Epithelial cell of esophagus (primary cell): Measurements from ENCODE around the gene CALD1.

Experiments used
- DNase-seq: peaks from one replicate; pipeline ENCODE4 v3.0.0; 2010; ENCODE audit warnings: low read depth
- H3K4me3 ChIP-seq: 2 replicates; pipeline ENCODE4 v1.5.1; 2011; ENCODE audit warnings: mild to moderate bottlenecking, low read length, control low read depth
- CTCF ChIP-seq: IDR thresholded peaks from 2 replicates; pipeline ENCODE4 v1.5.1; 2011; ENCODE audit warnings: low read depth, mild to moderate bottlenecking, low read length, control low read depth, inconsistent platforms; ENCODE audit not compliant: insufficient read depth; ENCODE audit errors: missing control alignments

CALD1 gene

DNA sequence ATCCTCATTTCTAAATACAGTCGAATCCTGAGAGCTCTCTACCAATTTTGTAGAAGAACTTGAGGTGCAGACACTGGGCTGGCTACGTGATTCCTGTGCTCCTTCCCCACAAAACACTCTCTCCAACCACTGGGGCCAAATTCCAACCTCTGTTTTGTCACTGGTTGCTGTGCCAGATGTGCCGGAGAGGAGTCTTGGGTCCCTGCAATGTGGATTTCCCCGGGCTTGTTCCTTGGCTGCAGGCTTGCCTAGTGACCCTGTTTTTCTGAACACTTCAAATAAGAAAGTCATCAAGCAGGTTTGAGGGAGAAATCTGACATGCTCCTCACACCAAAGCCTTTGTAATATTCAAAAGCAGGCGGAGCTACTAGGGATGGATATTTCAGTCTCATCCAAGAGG lies 162.5 kb downstream of the CALD1 start:
- TF ChIP-seq CTCF = no peak

DNA sequence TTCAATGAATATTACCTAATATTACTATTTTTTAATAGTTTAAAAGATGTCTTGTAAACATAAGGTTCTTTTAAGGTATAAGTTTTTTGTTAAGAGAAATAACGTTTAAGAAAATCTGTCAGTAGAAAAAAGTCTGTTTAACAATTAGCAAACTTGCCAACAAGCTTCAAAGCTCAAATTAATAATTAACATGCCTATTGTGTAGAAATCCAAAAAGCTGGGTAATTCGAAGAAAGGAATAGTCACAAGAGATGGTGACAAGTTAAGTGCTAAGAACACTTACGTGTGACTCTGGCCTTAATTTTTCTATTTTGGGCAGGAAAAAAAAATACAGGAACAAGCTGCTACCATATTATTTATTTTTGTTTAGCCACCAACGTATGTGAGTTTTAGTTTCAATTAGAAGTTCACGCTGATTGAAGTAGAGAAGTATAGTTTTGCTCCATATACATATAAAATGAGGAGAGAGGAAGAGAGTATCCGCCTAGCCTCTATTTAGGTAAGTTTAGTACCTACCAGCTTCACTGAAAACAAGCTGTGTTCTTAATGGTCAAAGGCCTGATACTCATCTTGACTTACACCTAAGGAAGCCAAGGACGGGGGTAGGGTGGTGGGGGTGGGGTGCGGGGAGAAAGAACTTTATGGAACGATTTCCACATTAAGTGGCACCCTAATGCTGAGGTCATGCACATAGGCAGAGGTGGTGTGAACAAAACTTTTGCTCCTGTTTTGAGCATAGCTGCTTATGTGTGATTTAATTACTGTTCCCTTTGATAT lies 163.4 kb downstream of the CALD1 start:
- no peak overlapping the region for H3K4me3 ChIP-seq
- no peak for TF ChIP-seq CTCF
- no peak for DNase-seq

More for the DNA sequence above, 162.5 kb downstream of the CALD1 start:
- no peak for DNase-seq
- no peak overlapping the region for H3K4me3 ChIP-seq

- no peak overlapping the region for H3K4me3 ChIP-seq
- peak; percentile 39 for DNase-seq
- TF ChIP-seq CTCF = peak; percentile 50
These were observed 164.5 kb downstream of the CALD1 start for GRCh38 chr7:134943785-134944400.

DNA sequence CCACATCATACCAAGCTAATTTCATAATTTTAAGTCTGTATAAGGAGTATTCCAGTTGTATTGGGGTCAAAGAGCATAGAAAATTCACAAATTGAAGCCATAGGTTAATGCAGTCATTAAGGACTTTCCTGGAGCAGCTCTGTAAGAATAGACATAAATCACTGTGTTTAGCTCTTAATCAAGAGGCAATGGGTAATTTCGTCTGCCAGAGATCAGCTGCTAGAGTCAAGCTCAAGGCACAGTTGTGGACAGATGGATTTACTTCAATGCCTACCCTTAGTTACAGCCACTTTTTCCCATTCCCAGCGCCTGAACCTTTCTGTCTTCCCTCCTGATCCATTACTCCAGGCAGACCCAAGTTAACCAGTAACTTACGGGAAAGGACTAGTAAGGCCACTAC lies 166.3 kb downstream of the CALD1 start:
- H3K4me3 ChIP-seq = no peak overlapping the region
- no peak for TF ChIP-seq CTCF

DNA sequence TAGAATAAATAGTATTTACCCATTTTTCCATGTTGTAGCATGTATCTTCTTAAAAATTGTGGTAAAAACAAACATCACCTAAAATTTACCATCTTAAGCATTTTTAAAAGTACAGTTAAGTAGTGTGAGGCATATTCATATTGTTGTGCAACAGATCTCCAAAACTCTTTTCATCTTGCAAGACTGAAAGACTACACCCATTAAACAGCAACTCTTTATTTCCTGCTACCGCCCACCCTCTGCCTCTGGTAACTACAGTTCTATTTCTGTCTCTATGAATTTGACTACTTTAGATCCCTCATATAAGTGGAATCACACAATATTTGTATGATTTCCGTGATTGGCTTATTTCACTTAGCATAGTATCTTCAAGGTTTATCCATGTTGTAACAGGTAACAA lies 166.8 kb downstream of the CALD1 start:
- H3K4me3 ChIP-seq = no peak overlapping the region
- DNase-seq = peak; percentile 41
- no peak for TF ChIP-seq CTCF

More for the DNA sequence above, 166.3 kb downstream of the CALD1 start:
- no peak for DNase-seq

DNA sequence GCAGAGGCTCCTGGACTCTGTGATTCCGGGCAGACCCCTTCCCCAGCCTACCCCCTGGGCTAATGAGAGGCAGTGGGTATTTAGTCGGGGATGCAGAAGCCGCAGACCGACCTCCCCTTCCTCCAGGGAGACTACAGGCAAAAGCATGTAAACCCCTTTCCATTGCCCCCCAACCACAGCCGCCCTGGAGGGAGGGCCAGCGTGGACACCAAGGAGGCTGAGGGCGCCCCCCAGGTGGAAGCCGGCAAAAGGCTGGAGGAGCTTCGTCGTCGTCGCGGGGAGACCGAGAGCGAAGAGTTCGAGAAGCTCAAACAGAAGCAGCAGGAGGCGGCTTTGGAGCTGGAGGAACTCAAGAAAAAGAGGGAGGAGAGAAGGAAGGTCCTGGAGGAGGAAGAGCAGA lies 167.9 kb downstream of the CALD1 start:
- TF ChIP-seq CTCF = no peak
- no peak for DNase-seq
- no peak overlapping the region for H3K4me3 ChIP-seq
